Neural progenitor cell (in vitro differentiated cells): ENCODE measurements around the gene SLFN12L.

Experiments
- EZH2phosphoT487 ChIP-seq: fragments of 200-600 bp; sonication (generic); IDR thresholded peaks from 2 replicates; pipeline ENCODE4 v1.6.1; 2017; ENCODE audit warnings: antibody characterized with exemption
- TF ChIP-seq, protein P1 (sequence below): fragments of 200-600 bp; sonication (generic); IDR thresholded peaks from 2 replicates; pipeline ENCODE4 v1.5.1; 2017; ENCODE audit warnings: antibody characterized with exemption, mild to moderate bottlenecking

GRCh38 chr17:35514564-35514963, 22.9 kb downstream of the SLFN12L start:
- TF ChIP-seq, protein P1, sequence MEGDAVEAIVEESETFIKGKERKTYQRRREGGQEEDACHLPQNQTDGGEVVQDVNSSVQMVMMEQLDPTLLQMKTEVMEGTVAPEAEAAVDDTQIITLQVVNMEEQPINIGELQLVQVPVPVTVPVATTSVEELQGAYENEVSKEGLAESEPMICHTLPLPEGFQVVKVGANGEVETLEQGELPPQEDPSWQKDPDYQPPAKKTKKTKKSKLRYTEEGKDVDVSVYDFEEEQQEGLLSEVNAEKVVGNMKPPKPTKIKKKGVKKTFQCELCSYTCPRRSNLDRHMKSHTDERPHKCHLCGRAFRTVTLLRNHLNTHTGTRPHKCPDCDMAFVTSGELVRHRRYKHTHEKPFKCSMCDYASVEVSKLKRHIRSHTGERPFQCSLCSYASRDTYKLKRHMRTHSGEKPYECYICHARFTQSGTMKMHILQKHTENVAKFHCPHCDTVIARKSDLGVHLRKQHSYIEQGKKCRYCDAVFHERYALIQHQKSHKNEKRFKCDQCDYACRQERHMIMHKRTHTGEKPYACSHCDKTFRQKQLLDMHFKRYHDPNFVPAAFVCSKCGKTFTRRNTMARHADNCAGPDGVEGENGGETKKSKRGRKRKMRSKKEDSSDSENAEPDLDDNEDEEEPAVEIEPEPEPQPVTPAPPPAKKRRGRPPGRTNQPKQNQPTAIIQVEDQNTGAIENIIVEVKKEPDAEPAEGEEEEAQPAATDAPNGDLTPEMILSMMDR, result no peak
- TF ChIP-seq EZH2phosphoT487, result no peak
